NCI-H2107 treated with DMSO at 0.1 percent for 48 hours (cell line): ENCODE measurements around the gene FAT1.

ENCODE experiments used
- DNase-seq: peaks from one replicate; lab custom pipeline; 2025; ENCODE audit not compliant: unreplicated experiment; lab: John Stamatoyannopoulos, UW

The FAT1 gene

GRCh38 chr4:186755550-186756519 is 32.2 kb upstream of the FAT1 start:
- DNase-seq, result no peak

GRCh38 chr4:186754976-186755375 is 31.3 kb upstream of the FAT1 start:
- no peak for DNase-seq

GRCh38 chr4:186752325-186752724 is 28.7 kb upstream of the FAT1 start:
- DNase-seq, result no peak

- no peak for DNase-seq
Observed at GRCh38 chr4:186749611-186750281, 26.1 kb upstream of the FAT1 start.

GRCh38 chr4:186746581-186746980 is 22.9 kb upstream of the FAT1 start:
- no peak for DNase-seq

- no peak for DNase-seq
Observed at GRCh38 chr4:186743261-186743660, 19.6 kb upstream of the FAT1 start.

- DNase-seq, result no peak
Observed at GRCh38 chr4:186740822-186741221, 17.2 kb upstream of the FAT1 start.

- no peak for DNase-seq
Observed at GRCh38 chr4:186739802-186740434, 16.3 kb upstream of the FAT1 start.

GRCh38 chr4:186739317-186739716 is 15.7 kb upstream of the FAT1 start:
- no peak for DNase-seq

- no peak for DNase-seq
Observed at GRCh38 chr4:186738421-186738820, 14.8 kb upstream of the FAT1 start.

- DNase-seq, result no peak
Observed at GRCh38 chr4:186737427-186737826, 13.8 kb upstream of the FAT1 start.

- DNase-seq, result no peak
Observed at GRCh38 chr4:186736466-186736865, 12.8 kb upstream of the FAT1 start.

- DNase-seq, result no peak
Observed at GRCh38 chr4:186734251-186734650, 10.6 kb upstream of the FAT1 start.

- DNase-seq, result no peak
Observed at GRCh38 chr4:186733778-186734177, 10.1 kb upstream of the FAT1 start.

- DNase-seq, result no peak
Observed at GRCh38 chr4:186730621-186731020, 7.0 kb upstream of the FAT1 start.

GRCh38 chr4:186729856-186730255 is 6.2 kb upstream of the FAT1 start:
- no peak for DNase-seq

- no peak for DNase-seq
Observed at GRCh38 chr4:186728631-186729271, 5.1 kb upstream of the FAT1 start.

- no peak for DNase-seq
Observed at GRCh38 chr4:186727977-186728519, 4.4 kb upstream of the FAT1 start.

- no peak for DNase-seq
Observed at GRCh38 chr4:186727169-186727976, 3.7 kb upstream of the FAT1 start.
